K562 (cell line): ENCODE data around the gene UNC5C. TPM values are rescaled to one million over a fixed set of nuclear protein-coding genes. Genes with fewer than 3 reads are reported as not detected.

ENCODE experiments used
- ATAC-seq: fragments of 200-7000 bp; cut with Tn5 transposase; 3 replicates; pipeline ENCODE4 v1.9.1; 2020; ENCODE audit warnings: moderate library complexity
- BruUV-seq: library from RNA; stranded (reverse); fragments of 400-500 nt; replicated peaks from 2 replicates; lab custom pipeline; 2021; lab: Mats Ljungman, UMichigan
- CTCF ChIA-PET: fragments of 300-600 bp; formaldehyde crosslinking; extraction: SDS; loops from one replicate; lab custom pipeline; 2021; ENCODE audit warnings: low intra/inter-chr PET ratio; lab: Yijun Ruan, JAX
- POLR2A ChIA-PET: fragments of 300-600, 350-650 bp; sonication (Branson Sonifier 250); formaldehyde crosslinking; extraction: SDS; loops from one replicate; lab custom pipeline; 2021; ENCODE audit warnings: antibody characterized with exemption, inconsistent platforms; lab: Yijun Ruan, JAX
- DNase-seq, 4 experiments: peaks; one replicate each; pipeline versions ENCODE4 v3.0.0 to v3.0.0-alpha.2; 2011 to 2018; ENCODE audit warnings: low spot score in 3 of 4, mixed read lengths in 3 of 4; ENCODE audit errors: extremely low read depth in 1 of 4
- FAIRE-seq: peaks from 2 replicates; lab custom pipeline; 2011; peaks lifted over from hg19 to GRCh38; lab: Jason Lieb, UNC
- H2AFZ ChIP-seq: 2 replicates; pipeline ENCODE4 v1.6.0; 2011; ENCODE audit warnings: low read depth, low read length, control low read depth, inconsistent platforms
- H3K27ac ChIP-seq: fragments of 200-600 bp; 3 replicates; pipeline ENCODE4 v1.8.0; 2011; ENCODE audit warnings: low read depth, mild to moderate bottlenecking, control low read depth, inconsistent platforms, low read length, moderate library complexity, mixed read lengths; ENCODE audit errors: extremely low read depth
- H3K27me3 ChIP-seq, 2 experiments: fragments of 300-600 bp in 1 of 2; 2 replicates in 1 of 2; 3 replicates in 1 of 2; pipeline versions ENCODE4 v1.6.0 to v1.8.0; 2011; ENCODE audit warnings: inconsistent platforms in 2 of 2, low read length in 2 of 2, mild to moderate bottlenecking in 1 of 2, mixed read lengths in 1 of 2, moderate library complexity in 1 of 2; ENCODE audit not compliant: control insufficient read depth in 2 of 2, insufficient read depth in 2 of 2
- H3K36me3 ChIP-seq: fragments of 300-600 bp; 3 replicates; pipeline ENCODE4 v1.8.0; 2011; ENCODE audit warnings: mild to moderate bottlenecking, low read length, inconsistent platforms; ENCODE audit not compliant: control insufficient read depth, insufficient read depth
- H3K4me1 ChIP-seq, 2 experiments: fragments of 200-600 bp in 1 of 2; replicated peaks in 1 of 2; 2 replicates in 1 of 2; 3 replicates in 1 of 2; pipeline versions ENCODE4 v1.5.1 to v1.8.0; 2011; ENCODE audit warnings: inconsistent platforms in 2 of 2, low read length in 2 of 2, mild to moderate bottlenecking in 1 of 2, mixed read lengths in 1 of 2, moderate library complexity in 1 of 2; ENCODE audit not compliant: control insufficient read depth in 2 of 2, insufficient read depth in 2 of 2
- H3K4me2 ChIP-seq: 2 replicates; pipeline ENCODE4 v1.6.1; 2011; ENCODE audit warnings: low read length, control low read depth, inconsistent platforms, mixed read lengths; ENCODE audit not compliant: insufficient read depth
- H3K4me3 ChIP-seq: fragments of 200-600 bp; sonication (generic), shearing (Covaris generic); 2 replicates; pipeline ENCODE4 v1.5.1; 2016; ENCODE audit warnings: control low read depth, inconsistent platforms
- H3K79me2 ChIP-seq: fragments of 200-600 bp; 3 replicates; pipeline ENCODE4 v1.8.0; 2011; ENCODE audit warnings: low read length, inconsistent platforms; ENCODE audit not compliant: control insufficient read depth, insufficient read depth
- H3K9ac ChIP-seq, 2 experiments: 2 replicates each; pipeline versions ENCODE4 v1.6.0 to v1.6.1; 2011; ENCODE audit warnings: low read depth in 2 of 2, low read length in 2 of 2, control low read depth in 1 of 2, inconsistent platforms in 1 of 2, mild to moderate bottlenecking in 1 of 2, mixed read lengths in 1 of 2; ENCODE audit not compliant: insufficient read depth in 1 of 2
- H3K9me1 ChIP-seq: one replicate; pipeline ENCODE4 v1.6.0; 2011; ENCODE audit warnings: inconsistent platforms, mild to moderate bottlenecking, low read length, moderate library complexity; ENCODE audit not compliant: control insufficient read depth, insufficient read depth
- H3K9me3 ChIP-seq: replicated peaks from 2 replicates; pipeline ENCODE4 v1.5.1; 2011; ENCODE audit warnings: low read depth, low read length, inconsistent platforms; ENCODE audit not compliant: control insufficient read depth, insufficient read depth
- H4K20me1 ChIP-seq: replicated peaks from 2 replicates; pipeline ENCODE4 v1.6.1; 2011; ENCODE audit warnings: low read length, inconsistent platforms, mixed read lengths; ENCODE audit not compliant: control insufficient read depth, insufficient read depth
- CBFA2T3 ChIP-seq: fragments of 450-650 bp; IDR thresholded peaks from 2 replicates; pipeline ENCODE4 v1.6.1; 2017
- COPS2 ChIP-seq: fragments of 450-650 bp; conservative IDR thresholded peaks from 2 replicates; pipeline ENCODE4 v1.6.1; 2016; ENCODE audit warnings: mild to moderate bottlenecking, moderate library complexity
- THRAP3 ChIP-seq: fragments of 450-650 bp; IDR thresholded peaks from 2 replicates; pipeline ENCODE4 v1.6.1; 2016; ENCODE audit warnings: mild to moderate bottlenecking, inconsistent platforms, borderline replicate concordance
- WGBS: fragments of 100-300 bp; shearing (Covaris generic); methylation state at CpG from one replicate; pipeline ENCODE4 v1.1.6; 2016; ENCODE audit warnings: low coverage, mixed read lengths; ENCODE audit not compliant: insufficient coverage; ENCODE audit errors: missing lambda C conversion rate; 5-methylcytosine and 5-hydroxymethylcytosine counted together
- in situ Hi-C: fragments of 300-500 bp; cut with MboI; formaldehyde crosslinking; loops from 4 replicates; pipeline ENCODE4 v1.15.0; 2018; ENCODE audit warnings: inconsistent platforms, mixed read lengths
- intact Hi-C: fragments of 100-400 bp; cut with micrococcal nuclease; formaldehyde crosslinking; loops from 2 replicates; pipeline ENCODE4 v1.14.2; 2022
- polyA plus RNA-seq, 8 experiments: library from polyadenylated mRNA; depleted of rRNA in 4 of 8; stranded (reverse) in 5 of 8; unstranded in 3 of 8; fragments of >200 nt; fragmentation: Nextera tagmentation in 2 of 8; fragmentation: Illumina TruSeq in 1 of 8; extraction: Ambion mirVana in 2 of 8; extraction: Trizol in 1 of 8; gene quantifications; 2 replicates each; pipeline versions ENCODE4 v1.2.1 to v1.2.3, GENCODE V29; 2011 to 2014; ENCODE audit warnings: inconsistent platforms in 1 of 8, missing spikeins in 1 of 8
- total RNA-seq, 7 experiments: library from RNA; depleted of rRNA in 6 of 7; stranded (reverse); fragments of >200 nt in 6 of 7; fragmentation: Illumina TruSeq in 2 of 7; extraction: Trizol in 2 of 7; gene quantifications; 2 replicates each; pipeline versions ENCODE4 v1.2.1 to v1.2.3, GENCODE V29; 2011 to 2021; ENCODE audit warnings: low replicate concordance in 1 of 7
- TF ChIP-seq, protein P1 (sequence below): fragments of 250-450 bp; sonication (Bioruptor Pico); IDR thresholded peaks from 2 replicates; pipeline ENCODE4 v1.9.0; 2021; ENCODE audit warnings: mild to moderate bottlenecking, inconsistent platforms
- TF ChIP-seq, protein P2 (sequence below): sonication (generic); formaldehyde crosslinking; IDR thresholded peaks from 2 replicates; pipeline ENCODE4 v1.8.0; 2022; ENCODE audit warnings: mild to moderate bottlenecking, low read depth, missing genetic modification reagents

UNC5C gene
- total and polyA plus RNA-seq, 9 of the 15 experiments (the other 6 are each of a cell fraction or from before 2014, with no cell fraction given), result under 0.01 to 0.10 (median 0.03) TPM; not detected in 1

DNA sequence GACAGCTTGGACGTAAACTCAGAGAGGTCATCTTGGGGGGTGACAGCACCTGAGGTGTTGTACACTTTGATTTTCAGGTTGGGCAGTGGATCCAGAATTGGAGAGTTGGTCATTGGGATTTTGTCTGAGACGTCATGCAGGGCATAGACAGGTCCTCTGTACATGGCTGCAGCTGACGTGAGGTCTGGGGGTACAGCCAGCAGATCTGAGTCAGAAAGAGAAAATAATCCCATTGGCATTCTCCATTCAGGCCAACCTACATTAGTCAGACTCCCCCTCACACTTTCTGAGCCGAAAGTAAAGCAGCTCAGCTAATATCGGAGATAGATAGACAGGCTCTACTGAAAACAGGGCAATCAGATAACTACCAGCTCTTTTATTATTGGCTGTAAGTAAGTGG, 329.7 kb downstream of the UNC5C start:
- H3K79me2 ChIP-seq, result no peaks in the 10 kb centered on the region
- intact Hi-C loops, result loop anchor here (5.0 kb wide), 1 partner anchor 38 kb away; no protein-coding TSS in a partner anchor
- TF ChIP-seq, protein P1, sequence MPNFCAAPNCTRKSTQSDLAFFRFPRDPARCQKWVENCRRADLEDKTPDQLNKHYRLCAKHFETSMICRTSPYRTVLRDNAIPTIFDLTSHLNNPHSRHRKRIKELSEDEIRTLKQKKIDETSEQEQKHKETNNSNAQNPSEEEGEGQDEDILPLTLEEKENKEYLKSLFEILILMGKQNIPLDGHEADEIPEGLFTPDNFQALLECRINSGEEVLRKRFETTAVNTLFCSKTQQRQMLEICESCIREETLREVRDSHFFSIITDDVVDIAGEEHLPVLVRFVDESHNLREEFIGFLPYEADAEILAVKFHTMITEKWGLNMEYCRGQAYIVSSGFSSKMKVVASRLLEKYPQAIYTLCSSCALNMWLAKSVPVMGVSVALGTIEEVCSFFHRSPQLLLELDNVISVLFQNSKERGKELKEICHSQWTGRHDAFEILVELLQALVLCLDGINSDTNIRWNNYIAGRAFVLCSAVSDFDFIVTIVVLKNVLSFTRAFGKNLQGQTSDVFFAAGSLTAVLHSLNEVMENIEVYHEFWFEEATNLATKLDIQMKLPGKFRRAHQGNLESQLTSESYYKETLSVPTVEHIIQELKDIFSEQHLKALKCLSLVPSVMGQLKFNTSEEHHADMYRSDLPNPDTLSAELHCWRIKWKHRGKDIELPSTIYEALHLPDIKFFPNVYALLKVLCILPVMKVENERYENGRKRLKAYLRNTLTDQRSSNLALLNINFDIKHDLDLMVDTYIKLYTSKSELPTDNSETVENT (CRISPR knock-in tag), result no peak
- TF ChIP-seq, protein P2, sequence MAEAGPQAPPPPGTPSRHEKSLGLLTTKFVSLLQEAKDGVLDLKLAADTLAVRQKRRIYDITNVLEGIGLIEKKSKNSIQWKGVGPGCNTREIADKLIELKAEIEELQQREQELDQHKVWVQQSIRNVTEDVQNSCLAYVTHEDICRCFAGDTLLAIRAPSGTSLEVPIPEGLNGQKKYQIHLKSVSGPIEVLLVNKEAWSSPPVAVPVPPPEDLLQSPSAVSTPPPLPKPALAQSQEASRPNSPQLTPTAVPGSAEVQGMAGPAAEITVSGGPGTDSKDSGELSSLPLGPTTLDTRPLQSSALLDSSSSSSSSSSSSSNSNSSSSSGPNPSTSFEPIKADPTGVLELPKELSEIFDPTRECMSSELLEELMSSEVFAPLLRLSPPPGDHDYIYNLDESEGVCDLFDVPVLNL (CRISPR knock-in tag), result no peak
- TF ChIP-seq CBFA2T3, result no peak
- no peak for TF ChIP-seq COPS2
- no peak for TF ChIP-seq THRAP3
- no peaks in the 10 kb centered on the region for H3K9me3 ChIP-seq
- BruUV-seq, result no TSS peak
- in situ Hi-C loops, result no loop called here
- ChIA-PET CTCF (no interaction called here), POLR2A (no interaction called here)
- no peak overlapping the region for H3K4me2 ChIP-seq
- no peak for ATAC-seq
- FAIRE-seq, result no peak
- H4K20me1 ChIP-seq, result no peaks in the 10 kb centered on the region
- H3K27me3 ChIP-seq, result no peaks in the 10 kb centered on the region
- 0 out of 2 replicates have a peak overlapping the region, but pooled peaks have one; percentile 20 for H2AFZ ChIP-seq
- DNase-seq, result no peak
- WGBS, result 37% methylated on average over 5 of the region's 5 CpGs
- no peaks in the 10 kb centered on the region for H3K9me1 ChIP-seq
- no peak overlapping the region for H3K9ac ChIP-seq
- no peaks in the 10 kb centered on the region for H3K36me3 ChIP-seq
- H3K4me1 ChIP-seq, result peaks cover 0 to 12% of the 10 kb centered on the region in 2 experiments; a peak in 2 of 5 replicates
- H3K4me3 ChIP-seq, result no peak overlapping the region
- H3K27ac ChIP-seq, result no peak overlapping the region
